ENCODE measurements around the gene CLECL1. TPM values are rescaled to one million over a fixed set of nuclear protein-coding genes. Genes with fewer than 3 reads are reported as not detected.
"Not testable (repeated sequence)": the region's sequence is repeated elsewhere in the genome, so short reads cannot be mapped to it uniquely, and the experiment has no call there.

The CLECL1 gene
- total RNA-seq, 2 experiments from 2014 or later = 1.7 to 1.9 TPM

DNA sequence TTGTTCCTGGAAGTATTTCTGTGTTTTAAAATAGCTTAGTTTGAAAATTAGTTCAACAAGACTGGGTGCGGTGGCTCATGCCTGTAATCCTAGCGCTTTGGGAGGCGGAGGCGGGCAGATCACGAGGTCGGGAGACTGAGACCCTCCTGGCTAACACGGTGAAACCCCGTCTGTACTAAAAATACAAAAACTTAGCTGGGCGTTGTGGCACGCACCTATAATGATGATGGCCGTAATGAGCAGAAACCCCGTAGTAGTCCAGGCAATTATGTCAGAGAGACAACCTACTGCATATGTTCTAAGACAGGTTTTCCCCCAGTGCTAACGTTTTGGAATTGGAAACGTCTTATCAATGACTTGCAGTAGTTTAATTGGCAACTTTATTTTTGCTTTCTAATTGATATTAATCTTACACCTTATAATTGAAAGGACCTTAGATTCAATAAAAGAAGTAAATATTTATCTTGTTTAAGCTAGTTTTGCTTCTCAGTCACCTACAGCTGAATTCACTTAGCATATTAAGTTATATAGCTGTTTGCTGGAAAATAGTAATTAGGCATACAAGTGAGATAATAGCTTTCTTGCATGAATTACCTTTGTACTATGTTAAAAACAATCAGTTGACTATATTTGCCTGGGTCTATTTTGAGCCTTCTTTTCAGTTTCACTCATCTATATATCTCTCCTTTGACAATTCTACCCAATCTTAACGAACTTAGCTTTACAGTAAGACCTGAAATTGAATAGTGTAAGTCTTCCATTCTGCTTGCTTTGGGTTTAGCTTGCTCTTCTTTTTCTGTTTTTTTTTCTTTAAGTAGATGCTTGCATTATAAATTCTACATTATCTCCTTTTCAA lies 15.6 kb downstream of the CLECL1 start:
- DNase-seq = no peak
- no peak overlapping the region for H3K4me3 Mint-ChIP-seq
- no peaks in the 10 kb centered on the region for H3K9me3 Mint-ChIP-seq
- CTCF ChIA-PET = interaction anchor here (0.8 to 1.8 kb wide), 4 partner anchors 10 to 338 kb away, joined by 3 to 13 read pairs (median 4); no protein-coding TSS in a partner anchor
- peaks cover 29% of the 10 kb centered on the region for H3K4me1 Mint-ChIP-seq (ENCODE audit: low read depth)
- no peaks in the 10 kb centered on the region for H3K27me3 Mint-ChIP-seq (ENCODE audit: low read depth)
- intact Hi-C loops (cut with micrococcal nuclease) = no loop called here
- no peaks in the 10 kb centered on the region for H3K36me3 Mint-ChIP-seq (ENCODE audit: low read depth)
- no peak overlapping the region for H3K27ac Mint-ChIP-seq

DNA sequence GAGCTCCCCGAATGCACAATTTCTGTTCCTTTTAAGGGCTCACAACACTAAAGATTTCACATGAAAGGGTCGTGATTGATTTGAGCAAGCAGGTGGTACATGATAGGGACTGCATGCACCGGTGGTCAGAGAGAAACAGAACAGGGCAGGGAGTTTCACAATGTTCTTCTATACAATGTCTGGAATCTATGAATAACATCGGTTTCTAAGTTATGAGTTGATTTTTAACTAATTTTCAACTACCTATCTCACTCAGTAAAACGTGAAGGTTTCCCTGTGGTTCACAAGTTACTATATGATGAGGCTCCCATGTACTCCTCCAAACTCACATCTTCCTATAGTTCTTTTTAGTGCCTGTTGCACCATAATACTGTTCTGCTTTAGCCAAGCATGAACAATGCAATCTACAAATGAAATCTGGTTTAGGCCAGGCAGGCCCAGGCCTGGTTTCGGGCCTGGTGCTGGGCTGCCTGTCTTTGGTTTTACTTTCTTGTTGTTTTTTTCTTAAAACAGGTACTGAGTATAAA lies 19.8 kb downstream of the CLECL1 start:
- H3K27ac Mint-ChIP-seq; H3K4me3 Mint-ChIP-seq; H3K9me3 Mint-ChIP-seq; H3K36me3 Mint-ChIP-seq (ENCODE audit: low read depth); intact Hi-C loops (cut with micrococcal nuclease); H3K27me3 Mint-ChIP-seq (ENCODE audit: low read depth); DNase-seq: not testable (repeated sequence)
- CTCF ChIA-PET = interaction anchor here (1.8 kb wide), 1 partner anchor 30 kb away, joined by 6 read pairs; no protein-coding TSS in a partner anchor
- H3K4me1 Mint-ChIP-seq (ENCODE audit: low read depth) = peaks cover 27% of the 10 kb centered on the region

DNA sequence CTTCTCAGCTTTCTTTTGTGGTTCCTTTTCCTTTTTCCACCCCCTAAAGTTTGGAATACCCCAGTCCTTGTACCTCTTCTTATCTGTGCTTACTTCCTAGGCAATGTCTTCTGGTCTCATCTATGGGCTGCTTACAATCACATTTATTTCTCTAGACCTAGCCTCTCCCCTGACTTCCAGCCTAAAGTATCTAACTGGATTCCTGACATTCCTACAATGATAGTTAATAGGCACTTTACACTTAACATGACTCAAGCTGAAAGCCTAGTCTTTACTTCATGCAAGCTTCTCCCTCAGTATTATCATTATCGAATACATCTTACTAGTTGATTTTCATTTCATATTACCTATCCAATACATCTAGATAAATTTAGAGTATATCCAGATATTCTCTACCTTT lies 21.2 kb downstream of the CLECL1 start:
- Mint-ChIP-seq H3K4me3 (no peak overlapping the region), H3K27me3 (ENCODE audit: low read depth) (no peaks in the 10 kb centered on the region), H3K27ac (no peak overlapping the region), H3K36me3 (ENCODE audit: low read depth) (no peaks in the 10 kb centered on the region), H3K4me1 (ENCODE audit: low read depth) (peaks cover 40% of the 10 kb centered on the region), H3K9me3 (no peaks in the 10 kb centered on the region)
- no peak for DNase-seq
- CTCF ChIA-PET = interaction anchor here (0.8 to 2.0 kb wide), 5 partner anchors 9 to 79 kb away, joined by 3 to 6 read pairs (median 3); no protein-coding TSS in a partner anchor
- intact Hi-C loops (cut with micrococcal nuclease) = no loop called here

DNA sequence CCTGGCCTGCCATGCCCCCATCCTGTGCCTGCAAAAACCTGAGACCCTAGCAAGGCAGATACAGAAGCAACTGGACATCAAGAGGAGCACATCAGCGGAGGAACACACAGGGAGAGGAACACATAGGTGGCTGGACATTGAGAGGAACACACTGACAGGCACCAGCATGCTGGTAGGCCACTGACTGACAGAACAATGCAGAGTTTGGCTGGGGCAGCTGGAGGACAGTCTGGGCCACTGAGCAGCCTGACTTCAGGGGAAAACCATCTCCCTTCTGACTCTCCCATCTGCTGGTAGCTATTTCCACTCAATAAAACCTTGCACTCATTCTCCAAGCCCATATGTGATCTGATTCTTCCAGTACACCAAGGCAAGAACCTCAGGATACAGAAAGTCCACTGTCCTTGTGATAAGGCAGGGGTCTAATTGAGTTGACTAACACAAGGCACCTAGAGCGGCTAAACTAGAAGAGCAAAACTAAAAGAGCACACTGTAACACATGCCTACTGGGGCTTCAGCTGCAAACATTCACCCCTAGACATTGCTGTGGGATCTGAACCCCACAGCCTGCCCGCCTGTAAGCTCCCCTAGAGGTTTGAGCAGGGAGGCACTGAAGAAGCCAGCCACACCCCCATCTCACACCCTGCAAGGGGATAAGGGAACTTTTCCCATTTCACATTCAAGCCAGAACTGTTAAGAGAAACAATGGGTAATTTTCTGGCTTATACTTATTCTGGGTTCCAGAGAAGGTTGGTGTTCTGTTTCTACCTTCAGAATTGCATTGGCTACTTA lies 22.1 kb downstream of the CLECL1 start:
- H3K4me3 Mint-ChIP-seq = no peak overlapping the region
- CTCF ChIA-PET = interaction anchor here (0.8 to 2.0 kb wide), 4 partner anchors 8 to 78 kb away, joined by 3 to 6 read pairs (median 3); no protein-coding TSS in a partner anchor
- no peaks in the 10 kb centered on the region for H3K27me3 Mint-ChIP-seq (ENCODE audit: low read depth)
- no peaks in the 10 kb centered on the region for H3K36me3 Mint-ChIP-seq (ENCODE audit: low read depth)
- intact Hi-C loops (cut with micrococcal nuclease) = no loop called here
- H3K9me3 Mint-ChIP-seq = peaks cover 2% of the 10 kb centered on the region
- no peak for DNase-seq
- peaks cover 43% of the 10 kb centered on the region for H3K4me1 Mint-ChIP-seq (ENCODE audit: low read depth)
- no peak overlapping the region for H3K27ac Mint-ChIP-seq

DNA sequence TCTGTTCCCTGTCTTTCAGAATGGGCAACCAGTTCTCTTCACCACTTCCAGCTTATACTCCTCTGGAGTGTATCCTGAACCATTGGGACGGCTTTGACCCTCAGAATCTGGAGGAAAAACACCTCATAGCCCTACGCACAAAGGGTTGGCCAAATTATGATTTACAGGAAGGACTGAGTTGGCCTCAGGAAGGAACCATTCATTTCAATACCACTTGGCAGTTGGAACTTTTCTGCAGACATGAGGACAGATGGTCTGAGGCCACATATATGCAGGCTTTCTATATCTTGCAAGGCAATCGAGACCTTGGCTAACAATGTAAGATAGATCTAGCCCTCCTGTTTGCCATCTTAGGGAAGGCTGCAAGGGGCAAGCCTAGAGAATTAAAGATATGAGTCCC lies 24.0 kb downstream of the CLECL1 start:
- CTCF ChIA-PET = interaction anchor here (1.0 to 4.3 kb wide), 27 partner anchors 9 to 259 kb away, joined by 3 to 47 read pairs (median 4); partner anchors contain the start of gene CLECL1
- no peak overlapping the region for H3K4me3 Mint-ChIP-seq
- no peaks in the 10 kb centered on the region for H3K36me3 Mint-ChIP-seq (ENCODE audit: low read depth)
- no peak for DNase-seq
- H3K27ac Mint-ChIP-seq = peak overlapping the region; percentile 92
- no peaks in the 10 kb centered on the region for H3K27me3 Mint-ChIP-seq (ENCODE audit: low read depth)
- H3K9me3 Mint-ChIP-seq = peaks cover 10% of the 10 kb centered on the region
- intact Hi-C loops (cut with micrococcal nuclease) = loop anchor here (1.0 to 5.0 kb wide), 5 partner anchors 36 to 378 kb away; no protein-coding TSS in a partner anchor
- peaks cover 50% of the 10 kb centered on the region for H3K4me1 Mint-ChIP-seq (ENCODE audit: low read depth)

DNA sequence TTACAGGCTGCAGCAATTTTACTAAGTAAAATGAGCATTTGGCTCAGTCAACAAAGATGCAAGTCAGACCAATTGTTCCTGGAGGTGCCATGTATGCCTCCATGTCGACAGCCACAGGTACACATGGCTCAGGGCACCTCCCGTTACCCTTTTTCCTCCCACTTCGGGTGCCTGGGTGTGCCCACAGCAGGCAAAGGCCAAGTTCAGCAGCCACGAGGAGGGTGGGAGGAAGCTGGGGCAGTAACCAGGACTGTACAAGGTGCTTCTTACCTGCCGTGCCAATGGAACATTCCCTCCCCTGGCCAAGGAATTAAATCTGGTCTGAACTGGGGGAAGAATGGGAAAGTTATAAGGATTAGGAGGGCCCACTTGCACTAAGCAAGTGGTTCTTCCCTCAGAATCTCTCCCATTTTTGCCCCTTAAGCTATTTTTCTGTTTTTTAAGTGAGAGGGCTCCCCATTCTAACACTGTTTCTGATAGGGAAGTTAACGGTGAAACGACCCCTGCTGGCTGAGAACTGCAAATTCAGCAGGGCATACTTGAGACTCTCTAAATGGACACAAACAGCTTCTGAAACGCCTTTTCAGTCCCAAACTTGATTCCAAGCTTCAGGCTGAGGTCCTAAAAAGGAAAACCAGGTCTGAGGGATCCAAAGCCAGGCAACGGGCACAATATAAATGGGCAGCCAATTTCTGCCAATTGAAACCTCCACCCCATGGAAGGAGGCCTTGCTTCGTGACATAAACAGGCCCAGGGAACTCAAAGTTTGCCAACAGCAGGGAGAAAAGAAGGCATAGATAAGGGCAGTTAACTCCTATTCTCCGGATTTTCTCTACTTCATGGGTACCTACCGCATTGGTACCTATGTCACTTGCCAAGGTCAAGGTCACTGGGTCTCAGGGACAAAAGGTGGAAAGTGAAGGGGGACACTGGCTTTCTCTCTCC lies 24.8 kb downstream of the CLECL1 start:
- intact Hi-C loops (cut with micrococcal nuclease) = loop anchor here (1.0 to 5.0 kb wide), 7 partner anchors 25 to 377 kb away; partner anchors contain the start of gene CLECL1
- Mint-ChIP-seq H3K27me3 (ENCODE audit: low read depth) (no peaks in the 10 kb centered on the region), H3K27ac (peak overlapping the region; percentile 92), H3K4me1 (ENCODE audit: low read depth) (peaks cover 50% of the 10 kb centered on the region), H3K9me3 (peaks cover 10% of the 10 kb centered on the region), H3K36me3 (ENCODE audit: low read depth) (no peaks in the 10 kb centered on the region), H3K4me3 (peak overlapping the region; percentile 70)
- CTCF ChIA-PET = interaction anchor here (0.6 to 4.3 kb wide), 31 partner anchors 8 to 346 kb away, joined by 3 to 47 read pairs (median 4); no protein-coding TSS in a partner anchor
- DNase-seq = peak; percentile 86

DNA sequence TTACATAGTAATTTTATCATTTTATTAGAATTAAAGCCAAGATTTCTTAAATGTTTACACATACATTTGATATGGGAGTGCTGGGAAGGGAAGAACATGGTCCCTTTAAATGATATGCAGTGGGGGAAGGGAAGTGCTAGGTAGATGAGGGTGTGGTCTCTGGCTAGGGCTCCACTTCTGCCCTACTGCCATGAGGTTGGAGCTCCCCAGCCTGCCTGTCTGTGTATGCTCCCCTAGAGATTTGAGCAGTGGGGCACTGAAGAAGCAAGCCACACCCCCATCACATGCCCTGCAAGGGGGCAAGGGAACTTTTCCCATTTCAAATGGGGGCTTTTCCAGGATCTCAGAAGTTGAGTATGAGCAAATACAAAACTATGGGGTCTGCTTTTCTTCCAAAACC lies 25.5 kb downstream of the CLECL1 start:
- Mint-ChIP-seq H3K4me1 (ENCODE audit: low read depth) (peaks cover 57% of the 10 kb centered on the region), H3K27ac (peak overlapping the region; percentile 92), H3K9me3 (peaks cover 10% of the 10 kb centered on the region), H3K4me3 (peak overlapping the region; percentile 70), H3K36me3 (ENCODE audit: low read depth) (no peaks in the 10 kb centered on the region), H3K27me3 (ENCODE audit: low read depth) (no peaks in the 10 kb centered on the region)
- CTCF ChIA-PET = interaction anchor here (0.6 to 4.3 kb wide), 16 partner anchors 8 to 258 kb away, joined by 3 to 47 read pairs (median 6); no protein-coding TSS in a partner anchor
- DNase-seq = peak; percentile 34
- intact Hi-C loops (cut with micrococcal nuclease) = loop anchor here (2.0 to 5.0 kb wide), 3 partner anchors 25 to 260 kb away; partner anchors contain the start of gene CLECL1

DNA sequence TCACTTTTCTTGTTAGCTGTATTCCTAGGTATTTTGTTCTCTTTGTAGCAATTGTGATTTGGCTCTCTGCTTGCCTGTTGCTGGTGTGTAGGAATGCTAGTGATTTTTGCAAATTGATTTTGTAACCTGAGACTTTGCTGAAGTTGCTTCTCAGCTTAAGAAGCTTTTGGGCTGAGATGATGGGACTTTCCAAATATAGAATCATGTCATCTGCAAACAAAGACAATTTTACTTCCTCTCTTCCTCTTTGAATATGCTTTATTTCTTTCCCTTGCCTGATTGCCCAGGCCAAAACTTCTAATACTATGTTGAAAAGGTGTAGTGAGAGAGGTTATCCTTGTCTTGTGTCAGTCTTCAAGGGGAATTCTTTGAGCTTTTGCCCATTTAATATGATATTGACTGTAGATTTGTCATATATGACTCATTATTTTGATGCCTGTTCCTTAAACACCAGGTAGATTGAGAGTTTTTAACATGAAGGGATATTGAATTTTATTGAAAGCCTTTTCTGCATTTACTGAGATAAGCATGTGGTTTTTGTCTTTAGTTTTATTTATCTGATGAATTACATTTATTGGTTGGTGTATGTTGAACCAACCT lies 26.7 kb downstream of the CLECL1 start:
- Mint-ChIP-seq H3K9me3 (peaks cover 10% of the 10 kb centered on the region), H3K4me1 (ENCODE audit: low read depth) (peaks cover 62% of the 10 kb centered on the region), H3K36me3 (ENCODE audit: low read depth) (no peaks in the 10 kb centered on the region), H3K4me3 (no peak overlapping the region), H3K27me3 (ENCODE audit: low read depth) (no peaks in the 10 kb centered on the region), H3K27ac (peak overlapping the region; percentile 59)
- DNase-seq = no peak
- intact Hi-C loops (cut with micrococcal nuclease) = loop anchor here (2.0 to 5.0 kb wide), 3 partner anchors 27 to 259 kb away; partner anchors contain the start of gene CLECL1
- CTCF ChIA-PET = interaction anchor here (0.7 to 4.3 kb wide), 5 partner anchors 18 to 73 kb away, joined by 3 to 47 read pairs (median 4); no protein-coding TSS in a partner anchor

DNA sequence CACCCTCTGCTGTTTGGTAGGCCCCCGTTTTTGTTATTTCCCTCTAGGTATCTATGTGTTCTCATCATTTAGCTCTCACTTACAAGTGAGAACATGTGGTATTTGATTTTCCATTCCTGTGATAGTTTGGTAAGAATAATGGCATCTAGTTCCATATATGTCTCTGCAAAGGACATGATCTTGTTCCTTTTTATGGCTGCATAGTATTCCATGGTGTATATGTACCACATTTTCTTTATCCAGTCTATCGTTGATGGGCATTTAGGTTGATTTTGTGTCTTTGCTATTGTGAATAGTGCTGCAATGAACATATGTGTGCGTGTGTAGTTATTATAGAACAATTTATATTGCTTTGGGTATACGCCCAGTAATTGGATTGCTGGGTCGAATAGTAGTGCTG lies 28.3 kb downstream of the CLECL1 start:
- H3K4me3 Mint-ChIP-seq; H3K36me3 Mint-ChIP-seq (ENCODE audit: low read depth); H3K27me3 Mint-ChIP-seq (ENCODE audit: low read depth); DNase-seq; intact Hi-C loops (cut with micrococcal nuclease); H3K27ac Mint-ChIP-seq: not testable (repeated sequence)
- CTCF ChIA-PET = interaction anchor here (0.7 kb wide), 1 partner anchor 33 kb away, joined by 3 read pairs; no protein-coding TSS in a partner anchor
- peaks cover 10% of the 10 kb centered on the region for H3K9me3 Mint-ChIP-seq
- H3K4me1 Mint-ChIP-seq (ENCODE audit: low read depth) = peaks cover 75% of the 10 kb centered on the region

DNA sequence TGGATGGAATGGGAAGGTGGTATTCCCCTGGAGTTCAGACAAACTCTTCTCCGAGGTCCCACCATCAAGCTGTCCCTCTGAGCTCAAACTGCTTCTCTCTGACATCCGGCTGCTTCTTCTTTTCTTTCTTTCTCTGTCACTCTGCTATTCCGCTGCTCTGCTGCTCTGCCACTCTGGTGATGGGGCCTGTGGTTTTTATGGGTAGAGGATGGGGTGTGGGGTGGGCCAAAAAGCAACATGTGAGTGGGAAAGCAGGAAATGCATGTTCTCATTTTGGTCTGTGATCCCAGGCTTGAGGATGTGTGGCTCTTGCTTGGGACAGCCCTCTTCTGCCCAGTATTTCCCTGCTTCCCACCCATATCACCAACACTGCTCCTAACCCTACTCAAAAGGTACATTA lies 30.6 kb downstream of the CLECL1 start:
- CTCF ChIA-PET = interaction anchor here (0.6 to 1.2 kb wide), 4 partner anchors 9 to 44 kb away, joined by 3 read pairs; no protein-coding TSS in a partner anchor
- H3K4me1 Mint-ChIP-seq (ENCODE audit: low read depth) = peaks cover 76% of the 10 kb centered on the region
- H3K27me3 Mint-ChIP-seq (ENCODE audit: low read depth) = no peaks in the 10 kb centered on the region
- peaks cover 6% of the 10 kb centered on the region for H3K36me3 Mint-ChIP-seq (ENCODE audit: low read depth)
- H3K9me3 Mint-ChIP-seq = peaks cover 10% of the 10 kb centered on the region
- H3K4me3 Mint-ChIP-seq = peak overlapping the region; percentile 53
- H3K27ac Mint-ChIP-seq = peak overlapping the region; percentile 81
- peak; percentile 80 for DNase-seq
- intact Hi-C loops (cut with micrococcal nuclease) = no loop called here
